NT2/D1 (cell line): ENCODE data around the gene TSPAN33.

Experiments
- SUZ12 ChIP-seq: IDR thresholded peaks from 2 replicates; pipeline ENCODE4 v1.6.1; 2011; ENCODE audit not compliant: insufficient read length, insufficient read depth; ENCODE audit errors: extremely low read depth
- YY1 ChIP-seq: IDR thresholded peaks from 2 replicates; pipeline ENCODE4 v1.6.1; 2011; ENCODE audit not compliant: insufficient read length, insufficient read depth
- ZNF274 ChIP-seq: IDR thresholded peaks from 2 replicates; pipeline ENCODE4 v1.6.1; 2011; ENCODE audit warnings: mild to moderate bottlenecking, low read depth, low read length

DNA sequence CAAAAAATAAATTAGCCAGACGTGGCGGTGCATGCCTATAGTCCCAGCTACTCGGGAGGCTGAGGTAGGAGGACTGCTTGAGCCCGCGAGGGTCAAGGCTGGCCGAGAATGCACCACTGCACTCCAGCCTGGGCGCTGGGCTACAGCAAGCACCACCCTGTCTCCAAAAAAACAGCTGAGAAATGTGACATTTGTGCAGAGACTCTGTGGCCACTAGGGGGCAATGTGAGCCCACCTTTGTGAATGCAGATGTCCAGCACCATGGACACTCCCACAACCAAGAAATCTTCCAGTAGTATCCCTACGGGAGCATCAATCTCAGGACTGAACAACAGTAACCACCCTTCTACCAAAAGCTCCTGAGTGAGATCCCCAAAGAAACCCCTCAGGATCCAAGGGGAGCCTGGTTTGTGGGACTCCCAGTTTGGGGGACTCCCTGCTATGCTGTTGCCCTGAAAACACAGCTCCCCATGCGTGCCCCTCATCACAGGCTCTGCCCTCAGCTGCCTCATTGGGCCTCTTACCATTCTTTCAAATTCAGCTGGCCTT is 74.1 kb downstream of the TSPAN33 start:
- no peak for TF ChIP-seq ZNF274
- TF ChIP-seq YY1: no peak
- TF ChIP-seq SUZ12: no peak
